HepG2 (cell line): ENCODE data around the gene CRK. TPM values are rescaled to one million over a fixed set of nuclear protein-coding genes. Genes with fewer than 3 reads are reported as not detected.

Experiments used
- ATAC-seq: fragments of 200-7000 bp; cut with Tn5 transposase; 3 replicates; pipeline ENCODE4 v1.9.1; 2020; ENCODE audit warnings: mild to moderate bottlenecking, moderate library complexity
- BruUV-seq: library from RNA; stranded (reverse); fragments of 400-500 nt; replicated peaks from 2 replicates; lab custom pipeline; 2021; lab: Mats Ljungman, UMichigan
- CTCF ChIA-PET: fragments of 300-600 bp; formaldehyde crosslinking; extraction: SDS; loops from one replicate; lab custom pipeline; 2021; ENCODE audit warnings: low total read pairs, inconsistent platforms, low intra/inter-chr PET ratio; lab: Yijun Ruan, JAX
- POLR2A ChIA-PET: fragments of 350-600 bp; sonication (Branson Sonifier 250); formaldehyde crosslinking; loops from one replicate; lab custom pipeline; 2020; ENCODE audit warnings: antibody characterized with exemption, inconsistent platforms; lab: Yijun Ruan, JAX
- DNase-seq: peaks from one replicate; pipeline ENCODE4 v3.0.0-alpha.2; 2015; ENCODE audit warnings: low spot score
- FAIRE-seq: peaks from 3 replicates; lab custom pipeline; 2011; peaks lifted over from hg19 to GRCh38; lab: Jason Lieb, UNC
- H2AFZ ChIP-seq: one replicate; pipeline ENCODE4 v1.6.1; 2011; ENCODE audit warnings: low read length, inconsistent platforms
- H3K27ac ChIP-seq: fragments of 300-600 bp; 3 replicates; pipeline ENCODE4 v1.8.0; 2011; ENCODE audit warnings: mixed run types, mild to moderate bottlenecking, mixed read lengths, low read length, inconsistent platforms; ENCODE audit not compliant: insufficient read depth; ENCODE audit errors: extremely low read length
- H3K27me3 ChIP-seq, 2 experiments: fragments of 200-600 bp in 1 of 2; 2 replicates in 1 of 2; 3 replicates in 1 of 2; pipeline versions ENCODE4 v1.6.0 to v1.8.0; 2011; ENCODE audit warnings: low read length in 2 of 2, mild to moderate bottlenecking in 2 of 2, moderate library complexity in 2 of 2, inconsistent platforms in 1 of 2; ENCODE audit not compliant: insufficient read depth in 2 of 2, control insufficient read depth in 1 of 2
- H3K36me3 ChIP-seq, 2 experiments: fragments of 200-600 bp in 1 of 2; replicated peaks in 1 of 2; 2 replicates in 1 of 2; 3 replicates in 1 of 2; pipeline versions ENCODE4 v1.5.1 to v1.8.0; 2011; ENCODE audit warnings: low read length in 2 of 2, inconsistent platforms in 1 of 2; ENCODE audit not compliant: insufficient read depth in 2 of 2, control insufficient read depth in 1 of 2
- H3K4me1 ChIP-seq: 2 replicates; pipeline ENCODE4 v1.5.1; 2012; ENCODE audit warnings: low read length, inconsistent platforms; ENCODE audit not compliant: insufficient read depth
- H3K4me2 ChIP-seq: 2 replicates; pipeline ENCODE4 v1.6.0; 2011; ENCODE audit warnings: low read depth, low read length, inconsistent platforms
- H3K4me3 ChIP-seq, 3 experiments: fragments of 200-600 bp in 1 of 3; sonication (generic), shearing (Covaris generic) in 1 of 3; replicated peaks in 1 of 3; 2 replicates each; pipeline ENCODE4 v1.5.1; 2011 to 2016; ENCODE audit warnings: low read length in 3 of 3, inconsistent platforms in 2 of 3, low read depth in 2 of 3, mild to moderate bottlenecking in 2 of 3, control low read depth in 1 of 3, mixed read lengths in 1 of 3; ENCODE audit not compliant: insufficient read depth in 1 of 3
- H3K79me2 ChIP-seq: one replicate; pipeline ENCODE4 v1.6.1; 2011; ENCODE audit warnings: low read length, inconsistent platforms; ENCODE audit not compliant: insufficient read depth
- H3K9ac ChIP-seq: 2 replicates; pipeline ENCODE4 v1.6.0; 2011; ENCODE audit warnings: mild to moderate bottlenecking, low read depth, low read length, inconsistent platforms; ENCODE audit not compliant: insufficient read depth
- H3K9me3 ChIP-seq: 2 replicates; pipeline ENCODE4 v1.5.1; 2012; ENCODE audit warnings: mild to moderate bottlenecking, low read length
- H4K20me1 ChIP-seq: 2 replicates; pipeline ENCODE4 v1.6.0; 2011; ENCODE audit warnings: inconsistent platforms, mild to moderate bottlenecking, low read length, moderate library complexity; ENCODE audit not compliant: insufficient read depth
- ATF5 ChIP-seq: sonication (generic); formaldehyde crosslinking; IDR thresholded peaks from 2 replicates; pipeline ENCODE4 v1.4.0; 2020; ENCODE audit warnings: mild to moderate bottlenecking, low read depth, missing genetic modification reagents
- BCLAF1 ChIP-seq: fragments of 450-650 bp; IDR thresholded peaks from 2 replicates; pipeline ENCODE4 v1.6.1; 2017; ENCODE audit warnings: mild to moderate bottlenecking
- CENPBD1 ChIP-seq: sonication (generic); formaldehyde crosslinking; IDR thresholded peaks from 2 replicates; pipeline ENCODE4 v1.8.0; 2022; ENCODE audit warnings: missing genetic modification reagents, low read depth, mild to moderate bottlenecking, borderline replicate concordance
- ETV5 ChIP-seq: IDR thresholded peaks from 2 replicates; pipeline ENCODE4 v1.6.1; 2018; ENCODE audit warnings: missing biosample characterization, missing genetic modification reagents, inconsistent platforms, borderline replicate concordance
- GZF1 ChIP-seq: sonication (generic); formaldehyde crosslinking; IDR thresholded peaks from 2 replicates; pipeline ENCODE4 v1.5.1; 2020; ENCODE audit warnings: mild to moderate bottlenecking, missing genetic modification reagents
- NR2F2 ChIP-seq: IDR thresholded peaks from 2 replicates; pipeline ENCODE4 v1.6.1; 2012; ENCODE audit warnings: low read depth, inconsistent platforms, borderline replicate concordance
- PTBP1 ChIP-seq: fragments of 200-400 bp; formaldehyde crosslinking; IDR thresholded peaks from 2 replicates; pipeline ENCODE4 v1.6.1; 2018; ENCODE audit warnings: low read length, low read depth; ENCODE audit not compliant: poor library complexity, severe bottlenecking
- RFX5 ChIP-seq: IDR thresholded peaks from 2 replicates; pipeline ENCODE4 v1.6.1; 2011; ENCODE audit warnings: low read depth, low read length, improper control_type of control experiment
- ZNF24 ChIP-seq: fragments of 450-650 bp; IDR thresholded peaks from 2 replicates; pipeline ENCODE4 v1.6.1; 2017; ENCODE audit warnings: antibody characterized with exemption, mild to moderate bottlenecking
- ZNF503 ChIP-seq: sonication (generic); formaldehyde crosslinking; IDR thresholded peaks from 2 replicates; pipeline ENCODE4 v1.4.0; 2020; ENCODE audit warnings: missing genetic modification reagents
- ZNF552 ChIP-seq: sonication (generic); formaldehyde crosslinking; IDR thresholded peaks from 2 replicates; pipeline ENCODE4 v1.9.0; 2022; ENCODE audit warnings: missing genetic modification reagents, mild to moderate bottlenecking, borderline replicate concordance
- ZNF562 ChIP-seq: sonication (generic); formaldehyde crosslinking; IDR thresholded peaks from 2 replicates; pipeline ENCODE4 v1.8.0; 2022; ENCODE audit warnings: missing genetic modification reagents, borderline replicate concordance
- ZNF749 ChIP-seq: sonication (generic); formaldehyde crosslinking; IDR thresholded peaks from 2 replicates; pipeline ENCODE4 v1.8.0; 2022; ENCODE audit warnings: mild to moderate bottlenecking, missing genetic modification reagents, moderate library complexity, borderline replicate concordance
- WGBS: methylation state at CpG from one replicate; pipeline ENCODE4 v1.1.6; 2017; ENCODE audit warnings: low lambda C conversion rate; 5-methylcytosine and 5-hydroxymethylcytosine counted together
- in situ Hi-C: cut with HindIII; loops from 2 replicates; pipeline ENCODE4 v1.10.0; 2017; ENCODE audit warnings: low pct_unique_long_range_greater_than_20kb; ENCODE audit not compliant: extremely low pct_ligation_motif_present
- intact Hi-C: fragments of 100-400 bp; cut with micrococcal nuclease; formaldehyde crosslinking; loops from one replicate; pipeline ENCODE4 v1.10.0; 2022; ENCODE audit not compliant: unreplicated experiment
- polyA plus RNA-seq, 8 experiments: library from polyadenylated mRNA; depleted of rRNA in 3 of 8; stranded (reverse) in 7 of 8; unstranded in 1 of 8; fragments of >200 nt; fragmentation: Illumina TruSeq in 4 of 8; extraction: Trizol in 4 of 8; gene quantifications; 2 replicates each; pipeline versions ENCODE4 v1.2.1 to v1.2.3, GENCODE V29; 2011 to 2016; ENCODE audit warnings: low read depth in 4 of 8, missing spikeins in 1 of 8, mixed read lengths in 1 of 8; ENCODE audit not compliant: insufficient read depth in 1 of 8
- total RNA-seq, 5 experiments: library from RNA; depleted of rRNA; stranded (reverse); fragments of >200 nt; fragmentation: Illumina TruSeq; extraction: Trizol; gene quantifications; 2 replicates each; pipeline ENCODE4 v1.2.3, GENCODE V29; 2016; ENCODE audit warnings: low read depth in 1 of 5

The CRK gene
- total and polyA plus RNA-seq, 2 of the 13 experiments (the other 11 are each of a cell fraction or from before 2014, with no cell fraction given): 47.4 to 54.2 TPM

- peaks cover 0 to 7% of the 10 kb centered on the region in 2 experiments; a peak in 2 of 5 replicates for H3K36me3 ChIP-seq
- peaks cover 56% of the 10 kb centered on the region for H3K4me1 ChIP-seq
- H3K79me2 ChIP-seq: peaks cover 96% of the 10 kb centered on the region
- no peak overlapping the region for H3K27ac ChIP-seq
- no peak overlapping the region for H3K4me2 ChIP-seq
- no peak for FAIRE-seq
- no peak overlapping the region for H3K9ac ChIP-seq
- H2AFZ ChIP-seq: no peak overlapping the region
- peak; percentile 18; the same call in 1 of the 3 replicates for ATAC-seq
- CTCF ChIA-PET: no interaction called here
- no peaks in the 10 kb centered on the region for H3K27me3 ChIP-seq
- in situ Hi-C loops (no loop called here), intact Hi-C loops (no loop called here)
- POLR2A ChIA-PET: interaction anchor here (0.7 kb wide), 1 partner anchor 610 kb away, joined by 4 read pairs; no protein-coding TSS in a partner anchor
- no peak for DNase-seq
- H3K4me3 ChIP-seq: no peak overlapping the region
- TF ChIP-seq ZNF749 (CRISPR knock-in tag): no peak
- TF ChIP-seq ZNF562 (CRISPR knock-in tag): no peak
- TF ChIP-seq RFX5: no peak
- TF ChIP-seq ZNF24: no peak
- TF ChIP-seq ATF5 (CRISPR knock-in tag): no peak
- TF ChIP-seq CENPBD1 (CRISPR knock-in tag): no peak
- TF ChIP-seq ZNF552 (CRISPR knock-in tag): no peak
- TF ChIP-seq GZF1 (CRISPR knock-in tag): no peak
- no peak for TF ChIP-seq BCLAF1
- TF ChIP-seq PTBP1: no peak
- no peak for TF ChIP-seq ETV5 (CRISPR knock-in tag)
- no peak for TF ChIP-seq ZNF503
- no peak for TF ChIP-seq NR2F2
- BruUV-seq: no TSS peak
- no peaks in the 10 kb centered on the region for H3K9me3 ChIP-seq
- 33% methylated on average over 1 of the region's 1 CpG for WGBS
- peaks cover 97% of the 10 kb centered on the region for H4K20me1 ChIP-seq
Observed at GRCh38 chr17:1384905-1385435, 71.1 kb downstream of the CRK start.
